ENCODE measurements around the gene HMGXB3.
"Not testable (repeated sequence)": the region's sequence is repeated elsewhere in the genome, so short reads cannot be mapped to it uniquely, and the experiment has no call there.

HMGXB3 gene

DNA sequence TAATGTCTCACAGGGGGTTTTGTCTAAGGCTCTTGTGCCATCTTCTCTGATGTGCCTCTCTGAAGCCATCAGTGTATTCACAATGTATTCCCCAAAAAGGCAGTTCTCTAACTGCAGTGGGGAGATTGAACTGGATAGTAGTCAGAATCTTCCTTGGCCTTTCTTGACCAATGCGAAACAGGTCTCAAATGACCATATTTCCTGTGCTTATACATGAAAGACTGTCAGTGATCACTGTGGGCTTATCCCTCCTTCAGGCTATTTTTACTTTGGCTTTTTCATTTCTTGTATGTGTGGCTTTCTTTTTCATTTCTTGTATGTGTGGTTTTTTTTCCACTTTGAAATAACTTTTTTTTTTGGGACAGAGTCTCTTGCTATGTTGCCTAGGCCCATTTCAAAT lies 19.7 kb downstream of the HMGXB3 start:
- in situ Hi-C loops (cut with MboI; ENCODE audit: low sequenced_read_pairs), result no loop called here

DNA sequence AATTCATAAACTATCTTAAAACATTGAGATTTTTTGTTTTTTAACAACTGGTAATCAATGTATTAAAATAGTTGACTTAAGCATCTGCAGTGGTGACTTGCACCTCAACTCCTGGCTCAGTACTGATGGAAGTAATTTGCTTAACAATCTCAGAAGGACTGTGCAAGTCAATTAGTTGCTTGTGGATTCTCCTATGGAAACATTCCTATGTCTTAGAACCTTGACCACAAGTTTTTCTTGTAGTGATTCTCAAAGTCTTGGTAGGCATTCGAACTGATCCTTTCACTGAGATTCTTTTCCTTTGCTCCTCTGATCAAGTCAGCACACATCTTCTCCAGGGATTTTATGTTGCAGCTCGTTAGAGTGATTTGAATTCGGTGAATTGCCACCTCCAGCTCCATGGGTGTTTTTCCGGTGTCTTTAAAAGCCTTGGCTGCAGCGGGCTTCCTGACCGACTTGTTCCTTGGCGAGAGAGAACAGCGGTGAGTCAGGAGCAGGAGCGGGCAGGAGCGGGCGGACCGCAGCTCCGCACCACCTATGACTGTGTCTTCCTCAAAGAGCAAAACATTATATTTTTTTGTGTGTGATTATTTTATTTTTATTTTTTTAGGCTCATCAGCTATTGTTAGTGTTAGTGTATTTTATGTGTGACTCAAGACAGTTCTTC lies 21.1 kb downstream of the HMGXB3 start:
- in situ Hi-C loops (cut with MboI; ENCODE audit: low sequenced_read_pairs), result no loop called here

DNA sequence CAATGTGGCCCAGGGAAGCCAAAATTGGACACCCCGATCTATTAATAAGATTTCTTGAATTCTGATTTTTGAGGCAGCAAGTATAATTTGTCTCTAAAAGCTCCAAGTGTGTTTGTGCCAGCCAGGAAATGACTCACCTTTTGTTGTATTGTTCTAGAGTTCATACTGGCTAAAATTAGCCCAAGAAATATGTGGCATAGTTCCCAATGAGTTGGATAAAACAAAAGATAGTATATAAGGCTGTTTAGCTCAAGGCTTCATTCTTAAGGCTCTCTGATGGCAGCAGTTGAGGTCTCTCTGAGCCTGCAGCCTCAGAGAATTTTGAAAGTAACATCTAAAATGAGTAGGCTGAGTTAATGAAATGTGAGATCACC lies 21.6 kb downstream of the HMGXB3 start:
- in situ Hi-C loops (cut with MboI; ENCODE audit: low sequenced_read_pairs), result no loop called here

GRCh38 chr5:150022681-150023080 lies 22.1 kb downstream of the HMGXB3 start:
- in situ Hi-C loops (cut with MboI; ENCODE audit: low sequenced_read_pairs), result no loop called here

- in situ Hi-C loops (cut with MboI; ENCODE audit: low sequenced_read_pairs), result no loop called here
Measured at GRCh38 chr5:150023136-150023535, 22.6 kb downstream of the HMGXB3 start.

GRCh38 chr5:150024346-150024984 lies 23.9 kb downstream of the HMGXB3 start:
- in situ Hi-C loops (cut with MboI; ENCODE audit: low sequenced_read_pairs), result no loop called here

DNA sequence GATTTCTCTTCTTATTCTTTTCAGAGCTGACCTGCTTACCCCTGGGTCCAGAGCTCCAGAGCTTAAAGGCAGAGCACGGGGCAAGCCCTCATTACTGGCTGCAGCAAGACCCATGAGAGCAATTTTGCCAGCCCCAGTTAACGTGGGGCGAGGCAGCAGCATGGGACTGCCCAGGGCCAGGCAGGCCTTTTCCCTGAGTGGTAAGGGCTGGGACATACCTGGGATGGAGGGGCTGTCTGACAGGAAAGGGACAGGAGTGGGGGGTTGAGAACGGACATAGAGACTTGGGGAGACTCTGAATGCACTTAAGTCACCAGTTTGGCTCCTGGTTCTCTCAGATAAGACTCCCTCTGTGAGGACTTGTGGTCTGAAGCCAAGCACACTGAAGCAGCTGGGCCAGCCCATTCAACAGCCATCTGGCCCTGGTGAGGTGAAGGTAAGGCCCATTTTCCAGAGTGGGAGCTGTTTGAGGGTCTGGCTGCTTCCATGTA lies 26.2 kb downstream of the HMGXB3 start:
- in situ Hi-C loops (cut with MboI; ENCODE audit: low sequenced_read_pairs), result no loop called here

- in situ Hi-C loops (cut with MboI; ENCODE audit: low sequenced_read_pairs), result not testable (repeated sequence)
Measured at GRCh38 chr5:150028047-150028446, 27.5 kb downstream of the HMGXB3 start.

DNA sequence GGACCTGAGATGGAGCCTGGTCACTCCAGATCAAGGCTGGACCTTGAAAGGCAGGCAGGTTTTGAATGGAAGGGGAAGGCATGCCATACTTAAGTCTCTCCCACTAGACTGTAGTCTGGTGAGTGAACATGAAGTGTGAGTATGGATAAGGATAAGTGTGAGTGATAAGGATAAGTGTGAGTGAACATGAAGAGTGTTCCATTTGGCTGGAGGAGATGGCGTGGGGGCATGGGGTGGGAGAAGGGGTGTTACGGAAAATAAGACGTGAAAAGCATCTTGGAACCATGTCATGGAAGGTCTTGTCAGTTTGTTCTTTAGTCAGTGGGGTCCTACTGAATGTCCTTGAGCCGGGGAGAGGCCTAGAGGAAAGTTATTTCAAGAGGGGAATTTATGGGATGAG lies 32.8 kb downstream of the HMGXB3 start:
- in situ Hi-C loops (cut with MboI; ENCODE audit: low sequenced_read_pairs), result no loop called here

DNA sequence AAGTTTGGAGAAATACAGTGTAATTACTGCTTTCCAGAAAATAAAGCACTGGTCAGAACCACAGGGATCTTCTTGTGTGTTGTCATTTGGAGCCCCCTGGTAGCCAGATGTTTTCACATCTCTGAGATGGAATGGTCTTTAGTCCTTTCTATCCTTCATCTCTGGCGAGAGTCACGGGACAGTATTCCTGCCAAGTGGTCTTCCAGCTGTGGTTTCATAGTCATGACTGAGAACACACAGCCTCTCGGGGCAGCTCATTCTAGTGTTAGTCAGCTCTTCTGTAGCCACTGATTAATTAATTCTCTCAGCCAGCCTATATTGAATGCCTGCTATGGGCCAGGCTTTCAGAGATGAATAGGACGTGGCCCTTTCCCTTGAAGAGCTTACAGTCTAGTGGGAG lies 34.1 kb downstream of the HMGXB3 start:
- in situ Hi-C loops (cut with MboI; ENCODE audit: low sequenced_read_pairs), result no loop called here

DNA sequence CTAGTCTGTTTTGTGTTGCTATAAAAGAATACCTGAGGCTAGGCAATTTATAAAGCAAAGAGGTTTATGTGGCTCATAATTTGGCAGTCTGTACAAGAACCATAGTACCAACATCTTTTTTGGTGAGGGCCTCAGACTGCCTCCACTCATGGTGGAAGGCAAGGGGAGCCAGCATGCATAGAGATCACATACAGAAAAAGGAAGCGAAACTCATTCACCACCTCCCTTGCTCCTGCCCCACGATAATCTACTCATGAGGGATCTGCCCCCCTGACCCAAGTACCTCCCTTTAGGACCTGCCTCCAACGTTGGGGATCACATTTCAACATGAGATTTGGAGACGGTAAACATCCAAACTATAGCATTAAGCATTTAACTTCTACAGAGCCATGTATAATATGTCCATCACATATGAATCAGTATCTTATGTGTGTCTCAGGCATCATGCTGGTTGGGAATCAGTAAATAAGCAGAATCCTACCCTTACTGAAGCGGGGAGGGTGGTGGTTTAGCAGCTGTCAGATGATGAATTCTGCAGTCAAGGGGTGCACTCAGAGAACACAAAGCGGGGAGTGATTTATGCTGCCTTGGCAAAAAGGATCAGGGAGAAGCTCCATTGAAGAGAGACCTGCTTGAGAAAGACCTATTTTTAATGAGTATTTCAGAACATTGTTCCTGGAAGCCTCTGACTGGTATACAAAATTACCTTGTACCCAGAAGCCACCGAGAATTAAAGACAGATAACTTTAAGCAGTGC lies 34.8 kb downstream of the HMGXB3 start:
- in situ Hi-C loops (cut with MboI; ENCODE audit: low sequenced_read_pairs), result no loop called here

- in situ Hi-C loops (cut with MboI; ENCODE audit: low sequenced_read_pairs), result no loop called here
Measured at GRCh38 chr5:150036513-150036912, 36.0 kb downstream of the HMGXB3 start.

- in situ Hi-C loops (cut with MboI; ENCODE audit: low sequenced_read_pairs), result no loop called here
Measured at GRCh38 chr5:150038547-150038946, 38.0 kb downstream of the HMGXB3 start.

DNA sequence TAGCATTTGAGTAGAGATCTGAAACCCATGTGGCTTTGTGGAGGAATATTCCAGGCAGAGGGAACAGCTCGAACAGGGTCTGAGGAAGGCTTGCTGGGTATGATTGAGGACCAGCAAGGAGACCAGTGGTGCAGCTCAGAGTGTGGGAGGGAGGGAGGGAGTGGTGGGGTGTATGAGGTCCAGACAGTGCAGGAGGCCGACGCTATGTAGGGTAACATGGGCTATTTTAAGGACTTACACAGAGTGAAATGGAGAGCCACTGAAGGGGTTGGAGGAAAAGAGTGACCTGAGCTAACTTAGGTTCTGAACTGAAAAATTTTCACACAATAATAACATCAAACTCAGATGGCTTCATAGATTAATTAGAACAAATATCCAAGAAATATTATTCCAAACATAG lies 41.9 kb downstream of the HMGXB3 start:
- in situ Hi-C loops (cut with MboI; ENCODE audit: low sequenced_read_pairs), result no loop called here

GRCh38 chr5:150043657-150044328 lies 43.3 kb downstream of the HMGXB3 start:
- in situ Hi-C loops (cut with MboI; ENCODE audit: low sequenced_read_pairs), result no loop called here

DNA sequence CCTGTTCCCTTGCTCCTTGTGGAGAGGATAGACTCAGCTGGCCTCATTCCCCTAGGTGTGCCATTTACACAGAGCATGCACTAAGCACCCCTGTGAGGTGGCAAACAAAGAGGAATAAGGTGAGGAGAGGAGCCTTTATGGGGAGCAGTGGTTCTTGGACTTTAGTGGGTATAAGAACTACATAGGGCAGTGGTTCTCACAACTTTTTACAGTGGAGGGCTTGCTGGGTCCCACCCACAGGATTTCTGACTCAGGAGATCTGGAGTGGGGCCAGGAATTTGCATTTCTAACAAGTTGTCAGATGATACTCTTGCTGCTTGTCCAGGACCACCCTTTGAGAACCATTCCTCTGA lies 43.8 kb downstream of the HMGXB3 start:
- in situ Hi-C loops (cut with MboI; ENCODE audit: low sequenced_read_pairs), result no loop called here

DNA sequence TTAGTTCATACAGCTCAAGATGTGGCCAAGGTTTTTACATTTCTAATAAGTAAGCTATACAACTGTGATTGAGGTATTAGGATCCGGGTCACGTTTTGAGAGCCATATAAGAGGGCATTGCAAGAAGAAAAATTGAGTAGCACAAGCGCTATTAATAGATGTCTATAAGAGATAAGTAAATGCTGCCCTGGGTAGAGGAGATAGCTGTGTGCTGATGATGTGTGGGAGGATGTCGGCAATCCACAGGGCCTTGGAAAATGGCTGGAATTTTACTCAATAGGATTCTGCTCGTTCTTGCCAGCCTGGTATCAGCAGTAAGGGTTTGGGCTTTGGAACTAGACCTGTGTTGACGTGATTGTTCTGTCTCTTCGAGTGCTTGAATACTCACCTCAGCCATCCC lies 44.2 kb downstream of the HMGXB3 start:
- in situ Hi-C loops (cut with MboI; ENCODE audit: low sequenced_read_pairs), result no loop called here

- in situ Hi-C loops (cut with MboI; ENCODE audit: low sequenced_read_pairs), result no loop called here
Measured at GRCh38 chr5:150045549-150045948, 45.0 kb downstream of the HMGXB3 start.

DNA sequence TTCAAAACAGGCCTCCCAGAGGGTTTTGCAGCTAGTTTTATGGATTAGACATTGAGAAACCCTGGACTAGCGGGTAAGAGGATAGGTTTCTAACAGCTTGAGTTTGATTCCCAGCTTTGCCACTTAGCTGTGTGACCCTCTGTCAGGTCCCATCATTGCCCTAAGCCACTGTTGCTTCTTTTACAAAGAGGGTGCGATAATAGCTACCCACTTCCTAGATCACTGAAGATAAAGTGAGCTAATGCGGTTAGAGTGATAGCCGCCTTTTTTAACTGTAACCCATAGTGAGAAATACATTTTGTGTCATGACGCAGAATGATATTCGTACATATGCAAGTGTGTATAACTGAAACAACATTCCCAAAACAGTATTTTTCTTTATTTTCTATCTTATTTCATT lies 45.5 kb downstream of the HMGXB3 start:
- in situ Hi-C loops (cut with MboI; ENCODE audit: low sequenced_read_pairs), result no loop called here

- in situ Hi-C loops (cut with MboI; ENCODE audit: low sequenced_read_pairs), result not testable (repeated sequence)
Measured at GRCh38 chr5:150050172-150050811, 49.8 kb downstream of the HMGXB3 start.

- in situ Hi-C loops (cut with MboI; ENCODE audit: low sequenced_read_pairs), result no loop called here
Measured at GRCh38 chr5:150051657-150052195, 51.2 kb downstream of the HMGXB3 start.
